HG02798 (cell line): ENCODE measurements around the gene TNFRSF6B.
"Not testable (repeated sequence)": the region's sequence is repeated elsewhere in the genome, so short reads cannot be mapped to it uniquely, and the experiment has no call there.

Experiments used
- ATAC-seq: cut with Tn5 transposase; IDR thresholded peaks from one replicate; pipeline ENCODE4 v1.9.1; 2021; ENCODE audit warnings: mild to moderate bottlenecking; ENCODE audit not compliant: unreplicated experiment, poor library complexity

Gene TNFRSF6B

DNA sequence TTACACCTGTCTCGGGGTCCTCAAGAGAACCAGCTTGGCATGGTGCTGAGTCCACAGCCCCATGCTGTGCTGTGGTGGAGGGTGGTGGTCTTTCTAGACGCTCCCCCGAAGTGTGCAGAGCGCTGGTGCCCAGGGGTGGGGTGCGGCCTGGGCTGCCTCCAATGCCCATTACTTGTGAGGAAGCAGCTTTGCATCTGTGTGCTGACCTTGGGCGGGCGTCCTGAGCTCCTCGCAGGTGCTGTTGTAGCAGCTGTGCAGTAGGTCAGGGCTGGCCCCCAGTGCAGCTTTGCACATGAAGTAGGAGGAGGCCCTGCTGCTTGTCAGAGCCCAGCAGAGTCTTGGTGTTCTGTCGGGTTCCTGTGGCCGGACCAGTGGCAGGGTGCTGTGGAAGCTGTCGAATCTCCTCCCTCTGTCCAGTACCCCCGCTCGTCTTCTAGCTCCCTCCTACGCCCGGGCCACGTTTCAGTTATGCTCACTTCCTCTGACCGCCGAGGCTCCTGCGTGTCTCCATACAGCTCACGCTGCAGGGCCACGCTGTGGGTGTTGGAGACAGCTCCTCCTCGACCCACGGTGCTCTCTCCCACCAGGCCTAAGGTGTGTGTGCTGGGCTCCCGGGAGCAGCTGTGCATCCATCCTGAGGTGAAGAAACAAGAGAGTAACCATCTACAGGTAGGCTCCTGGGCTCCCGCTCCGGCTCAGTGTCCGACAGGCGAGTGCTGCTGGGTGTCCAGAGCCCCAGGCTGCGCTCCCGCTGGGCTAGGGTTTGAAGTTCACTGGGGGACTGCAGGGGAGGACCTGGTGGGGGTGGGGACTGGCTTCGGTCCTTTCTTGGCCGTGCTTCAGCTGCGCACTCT lies 34.3 kb upstream of the TNFRSF6B start:
- no peak for ATAC-seq

DNA sequence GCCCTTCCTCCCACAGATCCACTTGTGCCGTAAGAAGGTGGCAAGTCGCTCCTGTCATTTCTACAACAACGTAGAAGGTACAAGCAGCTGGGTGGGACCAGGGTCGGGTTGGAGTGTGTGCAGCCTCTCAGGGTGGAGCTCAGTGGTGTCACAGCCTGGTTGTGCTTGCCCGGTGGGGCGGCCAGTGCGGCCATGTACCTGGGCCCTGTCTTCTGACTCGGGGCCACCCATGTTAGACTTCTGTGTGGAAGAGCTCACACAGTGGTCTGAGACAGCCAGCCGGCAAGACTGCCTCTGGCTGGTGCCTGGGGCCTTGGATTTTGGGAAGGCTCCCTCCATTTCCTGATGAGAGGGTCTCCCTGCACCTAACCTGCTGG lies 33.7 kb upstream of the TNFRSF6B start:
- no peak for ATAC-seq

DNA sequence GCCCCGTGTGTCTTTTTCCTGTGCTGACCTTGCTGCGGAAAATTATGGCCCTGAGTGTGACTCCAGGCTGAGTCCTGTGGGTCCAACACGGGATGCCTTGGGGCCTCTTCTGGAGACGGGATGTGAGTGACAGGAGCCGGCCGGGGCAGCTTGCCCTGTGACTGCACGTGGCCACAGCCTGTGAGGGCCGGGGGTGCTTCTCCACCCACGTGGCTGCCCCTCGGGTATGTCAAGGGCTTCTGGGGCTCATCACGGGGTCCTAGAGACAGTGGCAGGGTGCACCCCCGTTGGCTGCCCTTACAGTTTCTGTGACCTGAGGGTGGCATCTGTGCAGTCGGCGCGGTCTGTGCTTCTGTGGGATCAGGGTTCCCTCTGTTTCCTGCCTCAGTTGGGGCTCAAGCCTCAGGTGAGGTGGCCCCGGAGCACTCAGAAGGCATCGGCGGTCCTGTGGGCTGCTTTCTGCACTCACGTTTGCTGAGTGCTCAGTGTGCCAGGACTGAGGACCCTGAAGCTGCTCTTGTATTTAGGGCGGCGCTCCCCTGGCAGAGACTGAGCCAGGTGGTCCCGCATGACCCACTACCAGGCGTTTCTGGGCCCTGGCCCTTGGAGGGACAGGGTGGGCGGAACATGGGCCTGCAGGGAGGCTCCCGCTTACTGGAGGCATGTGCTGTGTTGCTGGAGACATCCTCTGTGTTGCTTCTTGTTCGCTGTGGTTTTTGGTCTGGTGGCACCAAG lies 33.0 kb upstream of the TNFRSF6B start:
- ATAC-seq = no peak

- no peak for ATAC-seq
Observed at GRCh38 chr20:63664143-63664851, 32.2 kb upstream of the TNFRSF6B start.

DNA sequence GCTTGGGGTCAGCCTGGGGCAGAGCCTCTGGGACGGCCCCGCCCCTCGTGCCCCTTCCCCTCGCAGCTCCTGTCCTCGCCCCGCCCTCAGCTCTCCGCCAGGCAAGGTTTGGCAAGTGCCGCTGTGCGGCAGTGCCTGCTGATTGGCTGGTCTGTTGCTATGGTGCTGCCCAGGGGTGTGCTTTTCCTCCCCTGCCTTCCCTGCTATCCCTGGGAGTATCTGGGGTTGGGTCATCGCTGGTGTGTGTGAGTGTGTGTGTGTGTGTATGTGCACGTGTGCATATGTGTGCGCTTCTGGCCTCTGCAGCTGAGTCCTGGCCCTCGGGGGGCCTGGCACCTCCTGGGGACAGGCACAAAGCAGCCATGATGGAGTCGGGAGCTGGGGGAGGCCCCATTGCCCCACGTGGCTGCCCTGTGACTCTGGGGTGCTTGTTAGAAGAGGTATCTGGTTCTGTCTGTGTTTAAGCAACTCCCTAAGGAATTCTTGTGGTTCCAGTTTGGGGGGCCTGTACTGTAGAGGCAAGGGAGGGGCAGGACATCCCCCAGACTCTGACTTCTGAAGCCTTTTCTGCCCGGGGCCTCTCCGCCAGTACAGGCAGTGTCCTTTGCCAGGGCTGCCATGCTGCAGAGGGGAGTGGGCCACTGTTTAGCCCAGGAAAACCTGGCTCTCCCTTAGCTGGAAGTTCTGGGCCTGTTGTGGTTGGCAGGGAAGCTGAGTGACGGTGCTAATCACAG lies 31.4 kb upstream of the TNFRSF6B start:
- no peak for ATAC-seq

DNA sequence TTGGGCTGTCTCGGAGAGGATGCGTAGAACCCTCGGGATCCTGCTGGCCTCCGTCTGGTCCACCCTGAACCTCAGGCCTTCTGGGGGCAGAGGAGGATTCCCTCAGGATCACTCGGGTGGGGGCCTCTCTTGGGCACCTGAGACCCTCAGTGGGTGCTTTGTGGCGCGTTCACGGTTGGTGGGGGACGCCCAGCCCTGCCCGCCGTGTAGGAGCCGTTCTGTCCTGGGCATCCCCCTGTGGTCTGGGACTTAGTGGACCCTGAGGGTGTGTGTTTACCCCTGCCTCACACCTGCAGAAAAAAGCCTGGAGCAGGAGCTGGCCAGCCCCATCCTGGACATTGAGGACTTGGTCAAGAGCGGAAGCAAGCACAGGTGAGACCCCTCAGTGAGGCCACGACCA lies 30.7 kb upstream of the TNFRSF6B start:
- no peak for ATAC-seq

DNA sequence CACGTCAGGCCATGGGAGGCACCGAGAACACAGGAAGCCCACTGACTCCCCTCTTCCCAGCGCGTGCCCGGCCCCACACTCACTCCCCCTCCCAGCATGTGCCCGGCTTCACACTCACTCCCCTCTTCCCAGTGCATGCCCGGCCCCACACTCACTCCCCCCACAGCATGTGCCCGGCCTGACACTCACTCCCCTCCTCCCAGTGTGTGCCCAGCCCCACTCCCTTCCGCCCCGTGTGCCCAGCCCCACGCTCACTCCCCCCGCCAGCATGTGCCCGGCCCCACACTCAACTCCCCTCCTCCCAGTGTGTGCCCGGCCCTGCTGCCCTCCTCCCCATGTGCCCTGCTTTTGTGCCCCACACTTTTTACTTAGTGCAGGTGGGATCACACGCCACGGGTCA lies 28.6 kb upstream of the TNFRSF6B start:
- ATAC-seq = no peak

GRCh38 chr20:63668351-63668750 lies 28.1 kb upstream of the TNFRSF6B start:
- no peak for ATAC-seq

- ATAC-seq = not testable (repeated sequence)
Observed at GRCh38 chr20:63671695-63672094, 24.8 kb upstream of the TNFRSF6B start.

DNA sequence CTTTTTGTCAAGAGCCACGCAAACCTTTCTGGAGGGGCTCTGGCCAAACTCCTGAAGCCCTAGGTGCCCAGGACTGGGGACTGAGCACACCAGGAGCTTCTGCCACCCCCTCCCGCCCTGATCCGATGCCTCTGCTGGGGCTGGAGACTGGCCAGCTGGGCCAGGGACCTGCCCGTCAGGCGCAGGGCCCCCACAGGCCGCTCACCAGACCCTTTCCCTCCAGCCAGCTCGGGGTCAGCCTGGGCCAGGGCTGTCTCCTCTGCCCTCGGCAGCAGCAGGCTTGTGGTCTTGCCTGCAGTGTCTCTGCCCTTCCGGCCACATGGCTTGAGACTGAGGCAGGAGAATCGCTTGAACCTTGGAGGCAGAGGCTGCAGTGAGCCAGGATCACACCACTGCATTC lies 23.8 kb upstream of the TNFRSF6B start:
- no peak for ATAC-seq

GRCh38 chr20:63673951-63674350 lies 22.5 kb upstream of the TNFRSF6B start:
- no peak for ATAC-seq

- no peak for ATAC-seq
Observed at GRCh38 chr20:63675681-63676368, 20.6 kb upstream of the TNFRSF6B start.

GRCh38 chr20:63678071-63678470 lies 18.4 kb upstream of the TNFRSF6B start:
- no peak for ATAC-seq

DNA sequence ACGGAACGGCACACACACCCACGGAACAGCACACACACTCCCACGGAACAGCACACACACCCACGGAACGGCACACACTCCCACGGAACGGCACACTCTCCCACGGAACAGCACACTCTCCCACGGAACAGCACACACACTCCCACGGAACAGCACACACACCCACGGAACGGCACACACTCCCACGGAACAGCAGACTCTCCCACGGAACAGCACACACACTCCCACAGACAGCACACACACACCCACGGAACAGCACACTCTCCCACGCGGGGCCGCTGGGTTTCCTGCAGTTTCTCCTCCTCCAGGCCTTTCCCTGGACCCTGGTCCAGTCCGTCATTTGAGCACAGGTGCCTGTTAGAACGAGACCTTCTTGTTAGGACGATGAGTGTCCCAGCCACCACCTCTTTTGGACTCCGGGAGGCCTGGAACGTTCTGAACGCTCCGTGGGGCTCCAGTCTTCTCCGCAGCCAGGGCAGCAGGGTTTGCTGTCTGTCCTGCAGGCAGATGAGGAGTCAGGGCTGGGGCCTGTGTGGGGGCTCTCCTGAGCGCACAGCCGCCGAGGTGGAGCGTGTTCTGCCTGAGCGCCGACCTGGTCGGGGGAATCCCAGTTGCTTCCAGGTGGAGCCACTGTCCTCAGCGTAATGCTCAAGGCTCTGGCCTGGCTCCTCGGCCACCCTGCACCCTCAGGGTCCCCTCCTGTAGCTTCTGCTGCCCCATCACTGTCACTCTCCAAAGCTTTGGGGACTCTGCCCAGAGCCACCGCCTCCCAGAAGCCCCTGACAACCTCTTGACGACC lies 17.6 kb upstream of the TNFRSF6B start:
- no peak for ATAC-seq

GRCh38 chr20:63679799-63680305 lies 16.6 kb upstream of the TNFRSF6B start:
- ATAC-seq = no peak

DNA sequence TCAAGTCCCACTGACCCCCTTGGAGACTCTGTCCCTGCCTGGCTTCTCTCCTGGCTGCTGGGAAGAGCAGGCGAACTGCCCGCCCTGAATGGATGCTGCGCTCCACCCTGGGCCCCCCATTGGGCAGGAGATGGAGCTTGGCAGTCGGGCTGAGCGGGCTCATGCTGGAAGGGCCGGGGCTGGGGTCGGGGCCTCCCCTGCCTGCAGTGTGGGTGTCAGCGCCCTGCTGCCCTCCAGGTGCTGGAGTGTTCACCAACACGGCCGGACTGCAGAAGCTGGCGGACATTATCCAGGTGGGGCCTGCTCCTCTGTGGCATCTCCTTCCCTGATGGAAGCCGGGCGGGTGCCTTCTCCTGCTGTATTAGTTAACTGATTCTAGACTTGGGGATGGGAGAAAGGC lies 16.0 kb upstream of the TNFRSF6B start:
- no peak for ATAC-seq

GRCh38 chr20:63680857-63681608 lies 15.4 kb upstream of the TNFRSF6B start:
- no peak for ATAC-seq

- ATAC-seq = no peak
Observed at GRCh38 chr20:63681609-63682142, 14.8 kb upstream of the TNFRSF6B start.
